GM13976 (cell line): ENCODE data around the gene TAF3.
A peak's percentile ranks its signal among the peaks of the same experiment; 100 is the strongest.

Source experiments
- DNase-seq: peaks from one replicate; pipeline ENCODE4 v3.0.0; 2012; ENCODE audit warnings: low spot score
- CTCF ChIP-seq: IDR thresholded peaks from 2 replicates; pipeline ENCODE4 v1.5.1; 2012; ENCODE audit warnings: borderline replicate concordance, mild to moderate bottlenecking; ENCODE audit not compliant: insufficient read depth; ENCODE audit errors: extremely low read depth, missing control alignments, control extremely low read depth
- in situ Hi-C: fragments of 300-500 bp; cut with MboI; formaldehyde crosslinking; loops from one replicate; pipeline ENCODE4 v1.12.0; 2022; ENCODE audit warnings: low sequenced_read_pairs, mixed read lengths, inconsistent platforms; ENCODE audit not compliant: unreplicated experiment

Gene TAF3

DNA sequence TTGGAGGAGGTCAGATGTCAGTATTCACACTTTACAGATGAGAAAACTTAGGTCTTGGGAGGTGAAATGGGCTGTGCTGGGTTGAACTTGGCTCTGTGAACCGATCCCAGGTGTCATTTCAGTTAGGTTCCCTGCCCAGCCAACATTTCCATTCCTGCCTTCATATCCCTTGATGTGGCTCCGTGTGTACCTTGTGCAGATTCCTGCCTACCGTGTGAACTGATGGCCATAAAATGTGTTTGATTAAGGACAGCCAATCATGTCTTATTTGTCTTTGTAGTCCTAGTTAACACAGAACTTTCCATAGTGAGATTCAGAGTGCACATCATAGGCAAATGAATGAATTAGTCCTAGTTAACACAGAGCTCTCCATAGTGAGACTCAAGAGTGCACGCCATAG is 135.1 kb downstream of the TAF3 start:
- in situ Hi-C loops, result no loop called here
- DNase-seq, result no peak
- TF ChIP-seq CTCF, result no peak

- no peak for DNase-seq
- in situ Hi-C loops, result no loop called here
- TF ChIP-seq CTCF, result no peak
Observed at GRCh38 chr10:7955446-7955845, 137.1 kb downstream of the TAF3 start.

DNA sequence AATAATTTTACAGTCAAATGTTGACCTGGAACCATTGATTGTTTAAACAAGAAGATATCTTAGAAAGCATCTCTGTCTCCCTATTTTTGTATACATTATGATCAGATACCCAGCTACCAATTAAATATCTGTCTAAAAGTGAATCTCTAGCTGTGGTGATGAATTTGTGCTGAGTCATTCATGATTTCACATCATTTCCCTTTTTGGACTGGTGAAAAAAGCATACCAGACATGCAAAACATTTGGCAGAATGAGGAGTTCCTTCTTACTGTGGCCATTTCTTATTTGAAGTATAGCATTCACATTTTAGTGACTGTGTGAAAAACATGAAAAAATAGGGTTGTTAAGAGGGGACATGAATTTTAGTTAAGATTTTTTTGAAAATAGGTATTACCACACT is 138.2 kb downstream of the TAF3 start:
- in situ Hi-C loops, result no loop called here
- DNase-seq, result peak; percentile 67
- TF ChIP-seq CTCF, result no peak

DNA sequence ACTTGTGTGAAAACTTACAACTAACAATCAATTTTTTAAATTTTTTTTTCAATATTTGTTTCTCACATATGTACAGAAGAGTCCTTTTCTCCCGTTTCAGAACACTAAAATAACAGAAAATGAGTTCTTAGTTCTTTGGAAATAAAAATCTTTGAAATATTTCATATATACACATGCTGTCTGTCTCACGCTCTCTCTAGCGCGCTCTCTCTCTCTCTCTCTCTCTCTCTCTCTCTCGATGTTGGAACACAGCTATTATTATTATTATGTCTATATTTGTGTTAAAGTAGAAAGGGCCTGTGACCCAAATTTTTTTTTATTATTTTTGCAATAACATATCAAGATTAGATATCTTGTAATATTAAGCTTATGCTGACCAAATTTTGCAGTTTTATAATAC is 139.3 kb downstream of the TAF3 start:
- no peak for TF ChIP-seq CTCF
- in situ Hi-C loops, result no loop called here

GRCh38 chr10:7958442-7958841 is 140.1 kb downstream of the TAF3 start:
- in situ Hi-C loops, result no loop called here
- TF ChIP-seq CTCF, result no peak
- no peak for DNase-seq

More for the DNA sequence above, 139.3 kb downstream of the TAF3 start:
- no peak for DNase-seq

GRCh38 chr10:7960108-7960507 is 141.8 kb downstream of the TAF3 start:
- in situ Hi-C loops, result no loop called here
- TF ChIP-seq CTCF, result no peak
- no peak for DNase-seq

- in situ Hi-C loops, result no loop called here
- DNase-seq, result no peak
- TF ChIP-seq CTCF, result no peak
Observed at GRCh38 chr10:7962592-7962991, 144.3 kb downstream of the TAF3 start.
